ENCODE data around the gene AQP12B.

Gene AQP12B

DNA sequence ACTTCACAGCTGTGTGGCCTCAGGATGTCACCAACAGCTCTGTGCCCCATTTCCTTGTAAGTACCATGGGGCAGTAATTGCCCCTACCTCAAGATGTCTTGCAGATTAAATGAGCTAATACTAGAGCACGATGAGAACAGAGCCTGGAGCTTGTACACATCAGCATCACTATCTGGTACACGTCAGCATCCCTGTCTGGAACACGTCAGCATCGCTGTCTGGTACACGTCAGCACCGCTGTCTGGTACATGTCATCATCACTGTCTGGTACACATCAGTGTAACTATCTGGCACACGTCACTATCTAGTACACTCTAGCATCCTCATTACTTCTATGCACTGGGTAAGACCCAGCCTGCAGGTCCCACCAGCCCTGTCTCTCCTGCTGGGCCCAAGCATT, 46.1 kb upstream of the AQP12B start:
- H3F3A ChIP-seq (ENCODE audit: insufficient read depth, low read length): no peaks in the 10 kb centered on the region
- H3K9me3 ChIP-seq (replicated peaks; ENCODE audit: insufficient read depth, low read length): no peaks in the 10 kb centered on the region
- H3K4me2 ChIP-seq (ENCODE audit: low read depth, low read length): no peak overlapping the region
- no peaks in the 10 kb centered on the region for H3K79me2 ChIP-seq (ENCODE audit: low read length)
- no peak for DNase-seq
- TF ChIP-seq EZH2 (optimal IDR thresholded peaks at IDR 0.05; ENCODE audit: low read depth, low read length): no peak
- H3K36me3 ChIP-seq (replicated peaks; ENCODE audit: insufficient read depth, low read length): no peaks in the 10 kb centered on the region
- H3K27ac ChIP-seq (ENCODE audit: low read length): no peak overlapping the region
- no peak overlapping the region for H2AFZ ChIP-seq (ENCODE audit: low read length)
- no peak overlapping the region for H3K4me3 ChIP-seq (ENCODE audit: low read length)
- H3K9me2 ChIP-seq (replicated peaks; ENCODE audit: insufficient read depth, low read length): no peaks in the 10 kb centered on the region
- H3K27me3 ChIP-seq (replicated peaks; ENCODE audit: insufficient read depth, low read length): peaks cover 67% of the 10 kb centered on the region
- no peaks in the 10 kb centered on the region for H3K4me1 ChIP-seq (ENCODE audit: low read length)
- no peak overlapping the region for H3K9ac ChIP-seq (ENCODE audit: low read length)
- no peaks in the 10 kb centered on the region for H4K20me1 ChIP-seq (ENCODE audit: insufficient read depth, low read length)

DNA sequence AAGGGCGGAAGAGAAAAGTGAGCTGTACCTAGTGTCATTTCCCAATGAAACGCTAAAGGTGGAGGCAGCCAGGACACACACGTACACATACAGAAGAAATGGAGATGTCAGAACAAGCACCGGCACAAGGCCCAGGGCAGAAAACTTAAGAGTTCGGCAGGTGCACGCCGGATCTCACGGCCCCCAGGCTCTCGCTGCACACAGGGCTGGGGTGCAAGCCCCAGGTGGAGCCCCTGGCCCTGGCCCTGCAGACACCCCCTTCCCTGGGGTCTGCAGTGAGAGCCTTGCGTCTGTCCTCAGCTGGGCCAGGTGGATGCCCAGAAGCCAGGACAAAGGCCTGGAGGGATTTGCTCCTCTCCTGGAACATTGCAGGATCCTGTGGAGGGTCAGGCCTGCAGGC, 45.7 kb upstream of the AQP12B start:
- no peak overlapping the region for H3K4me3 ChIP-seq (ENCODE audit: low read length)
- no peaks in the 10 kb centered on the region for H3K9me3 ChIP-seq (replicated peaks; ENCODE audit: insufficient read depth, low read length)
- no peaks in the 10 kb centered on the region for H3K9me2 ChIP-seq (replicated peaks; ENCODE audit: insufficient read depth, low read length)
- no peaks in the 10 kb centered on the region for H4K20me1 ChIP-seq (ENCODE audit: insufficient read depth, low read length)
- no peaks in the 10 kb centered on the region for H3K4me1 ChIP-seq (ENCODE audit: low read length)
- TF ChIP-seq, protein P1, sequence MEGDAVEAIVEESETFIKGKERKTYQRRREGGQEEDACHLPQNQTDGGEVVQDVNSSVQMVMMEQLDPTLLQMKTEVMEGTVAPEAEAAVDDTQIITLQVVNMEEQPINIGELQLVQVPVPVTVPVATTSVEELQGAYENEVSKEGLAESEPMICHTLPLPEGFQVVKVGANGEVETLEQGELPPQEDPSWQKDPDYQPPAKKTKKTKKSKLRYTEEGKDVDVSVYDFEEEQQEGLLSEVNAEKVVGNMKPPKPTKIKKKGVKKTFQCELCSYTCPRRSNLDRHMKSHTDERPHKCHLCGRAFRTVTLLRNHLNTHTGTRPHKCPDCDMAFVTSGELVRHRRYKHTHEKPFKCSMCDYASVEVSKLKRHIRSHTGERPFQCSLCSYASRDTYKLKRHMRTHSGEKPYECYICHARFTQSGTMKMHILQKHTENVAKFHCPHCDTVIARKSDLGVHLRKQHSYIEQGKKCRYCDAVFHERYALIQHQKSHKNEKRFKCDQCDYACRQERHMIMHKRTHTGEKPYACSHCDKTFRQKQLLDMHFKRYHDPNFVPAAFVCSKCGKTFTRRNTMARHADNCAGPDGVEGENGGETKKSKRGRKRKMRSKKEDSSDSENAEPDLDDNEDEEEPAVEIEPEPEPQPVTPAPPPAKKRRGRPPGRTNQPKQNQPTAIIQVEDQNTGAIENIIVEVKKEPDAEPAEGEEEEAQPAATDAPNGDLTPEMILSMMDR (IDR thresholded peaks at IDR 0.05; ENCODE audit: low read length): no peak
- TF ChIP-seq EZH2 (optimal IDR thresholded peaks at IDR 0.05; ENCODE audit: low read depth, low read length): no peak
- no peak for TF ChIP-seq EZH2phosphoT487 (IDR thresholded peaks at IDR 0.05; ENCODE audit: low read length)
- no peak overlapping the region for H3K27ac ChIP-seq (ENCODE audit: low read length)
- H3K27me3 ChIP-seq (replicated peaks; ENCODE audit: insufficient read depth, low read length): peaks cover 67% of the 10 kb centered on the region
- H3K79me2 ChIP-seq (ENCODE audit: low read length): no peaks in the 10 kb centered on the region
- no peaks in the 10 kb centered on the region for H3F3A ChIP-seq (ENCODE audit: insufficient read depth, low read length)
- DNase-seq: no peak
- no peak overlapping the region for H2AFZ ChIP-seq (ENCODE audit: low read length)
- H3K9ac ChIP-seq (ENCODE audit: low read length): no peak overlapping the region
- H3K4me2 ChIP-seq (ENCODE audit: low read depth, low read length): no peak overlapping the region
- H3K36me3 ChIP-seq (replicated peaks; ENCODE audit: insufficient read depth, low read length): no peaks in the 10 kb centered on the region

DNA sequence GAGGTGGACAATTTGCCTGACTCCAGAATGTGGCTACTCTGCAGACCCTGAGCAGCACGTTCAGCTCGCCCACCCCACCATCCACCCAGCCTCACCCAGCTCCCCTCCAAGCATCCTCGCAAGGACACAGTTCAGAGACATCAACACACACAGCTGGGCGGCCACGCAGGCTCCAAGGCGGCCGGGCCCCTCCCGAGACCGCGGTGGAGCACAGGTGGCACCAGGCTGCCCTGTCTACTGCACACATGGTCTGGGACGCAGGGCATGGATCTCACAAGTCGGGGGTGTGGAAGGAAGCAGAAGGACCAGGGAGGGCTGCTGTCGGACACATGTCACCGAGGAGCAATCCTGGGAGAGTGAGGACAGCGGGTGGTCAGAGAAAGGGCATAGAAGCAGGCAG, 45.2 kb upstream of the AQP12B start:
- TF ChIP-seq, protein P1 (IDR thresholded peaks at IDR 0.05; ENCODE audit: low read length): no peak
- TF ChIP-seq EZH2phosphoT487 (IDR thresholded peaks at IDR 0.05; ENCODE audit: low read length): no peak
- no peak for TF ChIP-seq EZH2 (optimal IDR thresholded peaks at IDR 0.05; ENCODE audit: low read depth, low read length)
- no peak overlapping the region for H3K9ac ChIP-seq (ENCODE audit: low read length)
- H3K4me2 ChIP-seq (ENCODE audit: low read depth, low read length): no peak overlapping the region
- peaks cover 67% of the 10 kb centered on the region for H3K27me3 ChIP-seq (replicated peaks; ENCODE audit: insufficient read depth, low read length)
- H3K79me2 ChIP-seq (ENCODE audit: low read length): no peaks in the 10 kb centered on the region
- no peak for DNase-seq
- no peaks in the 10 kb centered on the region for H3K36me3 ChIP-seq (replicated peaks; ENCODE audit: insufficient read depth, low read length)
- no peak overlapping the region for H3K27ac ChIP-seq (ENCODE audit: low read length)
- H3K4me3 ChIP-seq (ENCODE audit: low read length): no peak overlapping the region
- H3K9me2 ChIP-seq (replicated peaks; ENCODE audit: insufficient read depth, low read length): no peaks in the 10 kb centered on the region
- no peaks in the 10 kb centered on the region for H3K4me1 ChIP-seq (ENCODE audit: low read length)
- no peaks in the 10 kb centered on the region for H3K9me3 ChIP-seq (replicated peaks; ENCODE audit: insufficient read depth, low read length)
- H2AFZ ChIP-seq (ENCODE audit: low read length): no peak overlapping the region
- no peaks in the 10 kb centered on the region for H4K20me1 ChIP-seq (ENCODE audit: insufficient read depth, low read length)
- H3F3A ChIP-seq (ENCODE audit: insufficient read depth, low read length): no peaks in the 10 kb centered on the region

DNA sequence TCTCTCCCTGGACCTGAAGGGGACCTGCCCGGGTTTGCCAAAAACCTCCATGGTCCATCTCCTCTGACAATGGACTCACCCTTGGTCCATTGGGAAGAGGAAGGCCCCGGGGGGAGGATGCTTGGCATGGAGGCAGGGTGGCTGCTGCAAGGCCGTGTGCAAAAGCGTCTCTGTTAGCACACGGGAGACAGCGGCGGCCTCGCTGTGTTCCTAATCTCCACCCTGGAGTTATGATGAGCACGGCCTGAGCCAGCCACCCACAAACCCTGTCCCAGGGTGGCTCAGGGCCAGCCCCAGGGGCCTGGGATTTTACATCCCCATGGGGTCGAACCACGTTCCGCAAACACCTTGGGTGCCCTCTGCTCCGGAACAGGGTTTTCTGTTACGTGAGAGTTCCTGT, 44.8 kb upstream of the AQP12B start:
- DNase-seq: no peak

More for the DNA sequence above, 44.8 kb upstream of the AQP12B start:
- no peak for TF ChIP-seq EZH2phosphoT487 (IDR thresholded peaks at IDR 0.05; ENCODE audit: low read length)
- no peak for TF ChIP-seq EZH2 (optimal IDR thresholded peaks at IDR 0.05; ENCODE audit: low read depth, low read length)
- TF ChIP-seq, protein P1 (IDR thresholded peaks at IDR 0.05; ENCODE audit: low read length): no peak
- H3K27ac ChIP-seq (ENCODE audit: low read length): no peak overlapping the region
- no peaks in the 10 kb centered on the region for H3K36me3 ChIP-seq (replicated peaks; ENCODE audit: insufficient read depth, low read length)
- no peak overlapping the region for H3K9ac ChIP-seq (ENCODE audit: low read length)
- no peaks in the 10 kb centered on the region for H3K4me1 ChIP-seq (ENCODE audit: low read length)
- no peaks in the 10 kb centered on the region for H3K9me3 ChIP-seq (replicated peaks; ENCODE audit: insufficient read depth, low read length)
- no peaks in the 10 kb centered on the region for H3K9me2 ChIP-seq (replicated peaks; ENCODE audit: insufficient read depth, low read length)
- H3K79me2 ChIP-seq (ENCODE audit: low read length): no peaks in the 10 kb centered on the region
- no peak overlapping the region for H3K4me2 ChIP-seq (ENCODE audit: low read depth, low read length)
- no peaks in the 10 kb centered on the region for H3F3A ChIP-seq (ENCODE audit: insufficient read depth, low read length)
- no peak overlapping the region for H2AFZ ChIP-seq (ENCODE audit: low read length)
- peaks cover 70% of the 10 kb centered on the region for H3K27me3 ChIP-seq (replicated peaks; ENCODE audit: insufficient read depth, low read length)
- H4K20me1 ChIP-seq (ENCODE audit: insufficient read depth, low read length): no peaks in the 10 kb centered on the region
- H3K4me3 ChIP-seq (ENCODE audit: low read length): no peak overlapping the region

All from MM.1S (cell line).